Loucy (cell line): ENCODE measurements around the gene FRMD4A.
"Not testable (repeated sequence)": the region's sequence is repeated elsewhere in the genome, so short reads cannot be mapped to it uniquely, and the experiment has no call there.

Source experiments
- H2AFZ ChIP-seq: fragments of 200-600 bp; sonication (generic); 2 replicates; pipeline ENCODE4 v1.6.0; 2016; ENCODE audit warnings: antibody characterized with exemption, mild to moderate bottlenecking, low read length, moderate library complexity
- H3F3A ChIP-seq: fragments of 200-600 bp; 2 replicates; pipeline ENCODE4 v1.6.0; 2016; ENCODE audit warnings: antibody characterized with exemption, low read depth, mild to moderate bottlenecking
- H3K27me3 ChIP-seq: fragments of 200-600 bp; sonication (generic); 2 replicates; pipeline ENCODE4 v1.6.1; 2014; ENCODE audit warnings: low read length, mild to moderate bottlenecking; ENCODE audit not compliant: insufficient read depth, poor library complexity, severe bottlenecking
- H3K36me3 ChIP-seq: fragments of 200-600 bp; sonication (generic); 2 replicates; pipeline ENCODE4 v1.6.1; 2016; ENCODE audit warnings: low read length; ENCODE audit not compliant: insufficient read depth
- H3K4me1 ChIP-seq: fragments of 200-600 bp; sonication (generic); 2 replicates; pipeline ENCODE4 v1.5.1; 2014; ENCODE audit warnings: low read length, mild to moderate bottlenecking; ENCODE audit not compliant: insufficient read depth, poor library complexity, severe bottlenecking
- H3K4me2 ChIP-seq: fragments of 200-600 bp; sonication (generic); 2 replicates; pipeline ENCODE4 v1.6.0; 2014; ENCODE audit warnings: antibody characterized with exemption, low read length, low read depth, mild to moderate bottlenecking; ENCODE audit not compliant: poor library complexity, severe bottlenecking
- H3K4me3 ChIP-seq: fragments of 200-600 bp; sonication (generic); 2 replicates; pipeline ENCODE4 v1.5.1; 2014; ENCODE audit warnings: low read length, mild to moderate bottlenecking, mixed read lengths; ENCODE audit not compliant: poor library complexity, severe bottlenecking
- H3K79me2 ChIP-seq: fragments of 200-600 bp; sonication (generic); 2 replicates; pipeline ENCODE4 v1.6.1; 2014; ENCODE audit warnings: low read length; ENCODE audit not compliant: insufficient read depth
- H3K9ac ChIP-seq: fragments of 200-600 bp; sonication (generic); 2 replicates; pipeline ENCODE4 v1.6.0; 2014; ENCODE audit warnings: mild to moderate bottlenecking, low read depth, low read length, moderate library complexity; ENCODE audit not compliant: poor library complexity, severe bottlenecking
- H3K9me2 ChIP-seq: fragments of 200-600 bp; sonication (generic); replicated peaks from 2 replicates; pipeline ENCODE4 v1.6.1; 2016; ENCODE audit warnings: low read depth, low read length, mixed read lengths
- H3K9me3 ChIP-seq: fragments of 200-600 bp; sonication (generic); 2 replicates; pipeline ENCODE4 v1.6.1; 2014; ENCODE audit warnings: mild to moderate bottlenecking, antibody characterized with exemption, low read length, low read depth; ENCODE audit not compliant: insufficient read depth
- H4K20me1 ChIP-seq: fragments of 200-600 bp; sonication (generic); 2 replicates; pipeline ENCODE4 v1.6.0; 2014; ENCODE audit warnings: antibody characterized with exemption, low read length, mild to moderate bottlenecking; ENCODE audit not compliant: insufficient read depth, poor library complexity, severe bottlenecking
- CTCF ChIP-seq: fragments of 200-600 bp; sonication (generic); conservative IDR thresholded peaks from 2 replicates; pipeline ENCODE4 v1.5.1; 2014; ENCODE audit warnings: mild to moderate bottlenecking, antibody characterized with exemption, low read length
- EZH2phosphoT487 ChIP-seq: fragments of 200-600 bp; IDR thresholded peaks from 2 replicates; pipeline ENCODE4 v1.6.1; 2018; ENCODE audit warnings: antibody characterized with exemption, mild to moderate bottlenecking, moderate library complexity, borderline replicate concordance

Gene FRMD4A

GRCh38 chr10:13788320-13788600, 542.5 kb downstream of the FRMD4A start:
- Histone ChIP-seq H3F3A (no peaks in the 10 kb centered on the region), H3K27me3 (no peaks in the 10 kb centered on the region), H2AFZ (peak overlapping the region; percentile 10; the same call in 1 of the 2 replicates), H3K4me1 (peaks cover 34% of the 10 kb centered on the region), H3K9me3 (no peaks in the 10 kb centered on the region), H3K79me2 (no peaks in the 10 kb centered on the region), H4K20me1 (no peaks in the 10 kb centered on the region), H3K9me2 (no peaks in the 10 kb centered on the region), H3K4me2 (no peak overlapping the region), H3K4me3 (no peak overlapping the region), H3K36me3 (no peaks in the 10 kb centered on the region), H3K9ac (no peak overlapping the region)
- TF ChIP-seq EZH2phosphoT487 (no peak), CTCF (no peak)

GRCh38 chr10:13787015-13787421, 543.7 kb downstream of the FRMD4A start:
- H3K27me3 ChIP-seq = no peaks in the 10 kb centered on the region
- no peaks in the 10 kb centered on the region for H3K9me3 ChIP-seq
- H3K79me2 ChIP-seq = no peaks in the 10 kb centered on the region
- no peaks in the 10 kb centered on the region for H3F3A ChIP-seq
- H3K4me3 ChIP-seq = peak overlapping the region; percentile 64
- peak overlapping the region; percentile 67 for H3K9ac ChIP-seq
- H4K20me1 ChIP-seq = no peaks in the 10 kb centered on the region
- no peak for TF ChIP-seq CTCF
- no peak for TF ChIP-seq EZH2phosphoT487
- H3K36me3 ChIP-seq = no peaks in the 10 kb centered on the region
- peaks cover 34% of the 10 kb centered on the region for H3K4me1 ChIP-seq
- H3K4me2 ChIP-seq = peak overlapping the region; percentile 84
- peak overlapping the region; percentile 49 for H2AFZ ChIP-seq
- H3K9me2 ChIP-seq = no peaks in the 10 kb centered on the region

GRCh38 chr10:13784067-13784466, 546.7 kb downstream of the FRMD4A start:
- no peaks in the 10 kb centered on the region for H3K9me3 ChIP-seq
- no peak overlapping the region for H3K9ac ChIP-seq
- H3K4me3 ChIP-seq = no peak overlapping the region
- H2AFZ ChIP-seq = no peak overlapping the region
- H4K20me1 ChIP-seq = no peaks in the 10 kb centered on the region
- TF ChIP-seq EZH2phosphoT487 = no peak
- H3K36me3 ChIP-seq = no peaks in the 10 kb centered on the region
- H3K9me2 ChIP-seq = no peaks in the 10 kb centered on the region
- H3K27me3 ChIP-seq = no peaks in the 10 kb centered on the region
- H3K79me2 ChIP-seq = no peaks in the 10 kb centered on the region
- H3K4me2 ChIP-seq = no peak overlapping the region
- peaks cover 32% of the 10 kb centered on the region for H3K4me1 ChIP-seq
- no peaks in the 10 kb centered on the region for H3F3A ChIP-seq

- no peak overlapping the region for H3K4me3 ChIP-seq
- no peaks in the 10 kb centered on the region for H3K79me2 ChIP-seq
- H3K9me3 ChIP-seq = no peaks in the 10 kb centered on the region
- H3K4me2 ChIP-seq = no peak overlapping the region
- H3K9me2 ChIP-seq = no peaks in the 10 kb centered on the region
- H2AFZ ChIP-seq = no peak overlapping the region
- no peak overlapping the region for H3K9ac ChIP-seq
- TF ChIP-seq EZH2phosphoT487 = no peak
- TF ChIP-seq CTCF = no peak
- H3K4me1 ChIP-seq = peaks cover 7% of the 10 kb centered on the region
- H3F3A ChIP-seq = no peaks in the 10 kb centered on the region
- H3K27me3 ChIP-seq = no peaks in the 10 kb centered on the region
- H3K36me3 ChIP-seq = no peaks in the 10 kb centered on the region
- no peaks in the 10 kb centered on the region for H4K20me1 ChIP-seq
These were observed 551.0 kb downstream of the FRMD4A start for GRCh38 chr10:13779748-13780147.

- not testable (repeated sequence) for H3K9ac ChIP-seq, H3K27me3 ChIP-seq, H3K4me1 ChIP-seq
These were observed 552.1 kb downstream of the FRMD4A start for GRCh38 chr10:13778693-13778960.

More at GRCh38 chr10:13778693-13778960, 552.1 kb downstream of the FRMD4A start:
- H3K79me2 ChIP-seq, H3K4me3 ChIP-seq, H3K36me3 ChIP-seq, H4K20me1 ChIP-seq, H3F3A ChIP-seq, H3K9me2 ChIP-seq, H3K4me2 ChIP-seq, H3K9me3 ChIP-seq: not testable (repeated sequence)
- H2AFZ ChIP-seq = peak overlapping the region; percentile 70
